CD4-positive, CD25-positive, alpha-beta regulatory T cell (primary cell): ENCODE measurements around the gene MSANTD2. TPM values are rescaled to one million over a fixed set of nuclear protein-coding genes. Genes with fewer than 3 reads are reported as not detected.

Source experiments
- ATAC-seq, 2 donors: fragments of 150-1000 bp; cut with Tn5 transposase; one replicate each; pipeline ENCODE4 v1.10.0; 2021; ENCODE audit warnings: low read depth in 2 of 2, moderate number of reproducible peaks in 2 of 2, moderate library complexity in 1 of 2
- DNase-seq, 3 donors: peaks; one replicate each; pipeline versions ENCODE4 v3.0.0 to v3.0.0-alpha.2; 2012 to 2022; ENCODE audit warnings: mixed read lengths in 1 of 3
- H3K27ac ChIP-seq: one replicate; pipeline ENCODE4 v1.7.0; 2013; ENCODE audit warnings: mild to moderate bottlenecking, low read length; ENCODE audit not compliant: insufficient read depth, poor library complexity, severe bottlenecking
- H3K27me3 ChIP-seq: one replicate; pipeline ENCODE4 v1.7.0; 2013; ENCODE audit warnings: low read length; ENCODE audit not compliant: control insufficient read depth, insufficient read depth
- H3K36me3 ChIP-seq: one replicate; pipeline ENCODE4 v1.7.0; 2013; ENCODE audit warnings: mild to moderate bottlenecking, low read length, moderate library complexity; ENCODE audit not compliant: control insufficient read depth, insufficient read depth
- H3K4me1 ChIP-seq: 2 replicates; pipeline ENCODE4 v1.7.0; 2013; ENCODE audit warnings: mild to moderate bottlenecking, low read length; ENCODE audit not compliant: insufficient read depth, control insufficient read depth, poor library complexity, severe bottlenecking
- H3K4me3 ChIP-seq: one replicate; pipeline ENCODE4 v1.7.0; 2013; ENCODE audit warnings: low read depth, mild to moderate bottlenecking, low read length, moderate library complexity
- H3K9me3 ChIP-seq, 2 experiments: 1 replicate in 1 of 2; 2 replicates in 1 of 2; pipeline ENCODE4 v1.7.0; 2013; ENCODE audit warnings: low read length in 2 of 2, mild to moderate bottlenecking in 1 of 2, moderate library complexity in 1 of 2; ENCODE audit not compliant: control insufficient read depth in 2 of 2
- H3K27ac Mint-ChIP-seq, 3 donors: one replicate each; pipeline ENCODE4 v1.8.0; 2020 to 2022; ENCODE audit warnings: mild to moderate bottlenecking in 3 of 3, mixed read lengths in 3 of 3, moderate library complexity in 2 of 3
- H3K27me3 Mint-ChIP-seq: one replicate; pipeline ENCODE4 v1.8.0; 2022; ENCODE audit warnings: mild to moderate bottlenecking, mixed read lengths
- H3K36me3 Mint-ChIP-seq: one replicate; pipeline ENCODE4 v1.8.0; 2020; ENCODE audit warnings: mixed read lengths
- H3K4me1 Mint-ChIP-seq, 4 donors: one replicate each; pipeline ENCODE4 v1.8.0; 2020 to 2022; ENCODE audit warnings: mixed read lengths in 4 of 4, mild to moderate bottlenecking in 1 of 4
- H3K4me3 Mint-ChIP-seq, 4 donors: one replicate each; pipeline ENCODE4 v1.8.0; 2020 to 2022; ENCODE audit warnings: mild to moderate bottlenecking in 4 of 4, mixed read lengths in 4 of 4, moderate library complexity in 3 of 4
- H3K9me3 Mint-ChIP-seq, 7 donors: one replicate each; pipeline ENCODE4 v1.8.0; 2020 to 2022; ENCODE audit warnings: mixed read lengths in 7 of 7, mild to moderate bottlenecking in 3 of 7, moderate library complexity in 2 of 7
- polyA plus RNA-seq, 4 donors: library from polyadenylated mRNA; unstranded; fragments of 300-500 nt; fragmentation: Illumina TruSeq; gene quantifications; one replicate each; pipeline ENCODE4 v1.2.3, GENCODE V29; 2021
- total RNA-seq: library from RNA; stranded (reverse); gene quantifications from one replicate; pipeline ENCODE4 v1.2.3, GENCODE V29; 2022

Gene MSANTD2
- total RNA-seq (10.0 TPM), polyA plus RNA-seq (1 to 10 TPM; 1.9 to 5.4 (median 4.2) TPM)

GRCh38 chr11:124800226-124800929 is at the start of gene MSANTD2:
Gene MSANTD2, minus strand, starts transcription at chr11:124800406. Its CDS starts 26 bp downstream, at chr11:124800380.
- H3K4me1 Mint-ChIP-seq: peaks cover 23 to 36% (median 29%) of the 10 kb centered on the region in 4 donors
- H3K27ac Mint-ChIP-seq: peak within 1 kb of the TSS; percentile 92 to 97 (median 95)
- H3K4me3 Mint-ChIP-seq: peak within 1 kb of the TSS; percentile 90 to 96 (median 96)
- peak; percentile 73 to 84 (median 80) for DNase-seq
- no peaks in the 10 kb centered on the region for H3K27me3 Mint-ChIP-seq
- H3K27me3 ChIP-seq: no peaks in the 10 kb centered on the region
- H3K9me3 ChIP-seq: no peaks in the 10 kb centered on the region
- peak within 1 kb of the TSS; percentile 87 for H3K4me3 ChIP-seq
- H3K36me3 Mint-ChIP-seq: peaks cover 6% of the 10 kb centered on the region
- H3K36me3 ChIP-seq: no peaks in the 10 kb centered on the region
- peaks cover 22% of the 10 kb centered on the region for H3K4me1 ChIP-seq
- H3K27ac ChIP-seq: peak within 1 kb of the TSS; percentile 93
- H3K9me3 Mint-ChIP-seq: no peaks in the 10 kb centered on the region
- ATAC-seq: peak; percentile 91 to 92

- Mint-ChIP-seq H3K4me3 (no peak overlapping the region), H3K4me1 (peaks cover 0 to 6% (median 3%) of the 10 kb centered on the region in 4 donors), H3K36me3 (no peaks in the 10 kb centered on the region), H3K27ac (no peak overlapping the region), H3K9me3 (peaks cover 0 to 3% (median 0%) of the 10 kb centered on the region in 7 donors), H3K27me3 (peaks cover 92% of the 10 kb centered on the region)
- no peak overlapping the region for H3K4me3 ChIP-seq
- no peaks in the 10 kb centered on the region for H3K9me3 ChIP-seq
- no peaks in the 10 kb centered on the region for H3K36me3 ChIP-seq
- peaks cover 53% of the 10 kb centered on the region for H3K27me3 ChIP-seq
- DNase-seq (no peak), ATAC-seq (no peak)
- H3K27ac ChIP-seq: no peak overlapping the region
- H3K4me1 ChIP-seq: no peaks in the 10 kb centered on the region
These were observed 46.0 kb upstream of the MSANTD2 start for GRCh38 chr11:124846070-124846673.

- Histone ChIP-seq H3K4me3 (no peak overlapping the region), H3K36me3 (no peaks in the 10 kb centered on the region), H3K4me1 (peaks cover 4% of the 10 kb centered on the region), H3K27me3 (peaks cover 56% of the 10 kb centered on the region), H3K27ac (no peak overlapping the region), H3K9me3 (no peaks in the 10 kb centered on the region)
- ATAC-seq (no peak), DNase-seq (no peak)
- Mint-ChIP-seq H3K36me3 (no peaks in the 10 kb centered on the region), H3K27ac (no peak overlapping the region), H3K4me1 (peaks cover 0 to 12% (median 3%) of the 10 kb centered on the region in 4 donors), H3K4me3 (peak overlapping the region in 1 of 4 donors; percentile 21), H3K27me3 (peaks cover 95% of the 10 kb centered on the region), H3K9me3 (peaks cover 0 to 3% (median 0%) of the 10 kb centered on the region in 7 donors)
These were observed 44.5 kb upstream of the MSANTD2 start for GRCh38 chr11:124844664-124845079.

- Mint-ChIP-seq H3K36me3 (no peaks in the 10 kb centered on the region), H3K4me3 (no peak overlapping the region)
These were observed 43.4 kb upstream of the MSANTD2 start for GRCh38 chr11:124843616-124843910.

GRCh38 chr11:124842305-124842704 is 42.1 kb upstream of the MSANTD2 start:
- Histone ChIP-seq H3K27me3 (peaks cover 51% of the 10 kb centered on the region), H3K27ac (no peak overlapping the region), H3K36me3 (no peaks in the 10 kb centered on the region), H3K4me3 (no peak overlapping the region), H3K9me3 (no peaks in the 10 kb centered on the region), H3K4me1 (peaks cover 14% of the 10 kb centered on the region)
- Mint-ChIP-seq H3K9me3 (peaks cover 0 to 3% (median 0%) of the 10 kb centered on the region in 7 donors), H3K4me3 (no peak overlapping the region), H3K4me1 (peaks cover 0 to 15% (median 5%) of the 10 kb centered on the region in 4 donors), H3K27me3 (peaks cover 91% of the 10 kb centered on the region), H3K36me3 (no peaks in the 10 kb centered on the region), H3K27ac (peak overlapping the region in 1 of 3 donors; percentile 98)
- ATAC-seq: no peak
- DNase-seq: no peak

More at GRCh38 chr11:124843616-124843910, 43.4 kb upstream of the MSANTD2 start:
- Mint-ChIP-seq H3K27me3 (peaks cover 94% of the 10 kb centered on the region), H3K4me1 (peaks cover 0 to 15% (median 4%) of the 10 kb centered on the region in 4 donors), H3K9me3 (peaks cover 0 to 3% (median 0%) of the 10 kb centered on the region in 7 donors), H3K27ac (no peak overlapping the region)
- Histone ChIP-seq H3K27ac (no peak overlapping the region), H3K27me3 (peaks cover 54% of the 10 kb centered on the region), H3K36me3 (no peaks in the 10 kb centered on the region), H3K4me1 (peaks cover 14% of the 10 kb centered on the region), H3K9me3 (no peaks in the 10 kb centered on the region), H3K4me3 (no peak overlapping the region)
- ATAC-seq (no peak), DNase-seq (no peak)

GRCh38 chr11:124841840-124842239 is 41.6 kb upstream of the MSANTD2 start:
- Mint-ChIP-seq H3K27ac (peak overlapping the region in 1 of 3 donors; percentile 98), H3K4me3 (no peak overlapping the region), H3K36me3 (no peaks in the 10 kb centered on the region), H3K4me1 (peaks cover 4 to 19% (median 8%) of the 10 kb centered on the region in 4 donors), H3K9me3 (peaks cover 0 to 3% (median 0%) of the 10 kb centered on the region in 7 donors), H3K27me3 (peaks cover 91% of the 10 kb centered on the region)
- no peak overlapping the region for H3K4me3 ChIP-seq
- H3K36me3 ChIP-seq: no peaks in the 10 kb centered on the region
- H3K9me3 ChIP-seq: no peaks in the 10 kb centered on the region
- H3K27me3 ChIP-seq: peaks cover 49% of the 10 kb centered on the region
- no peak overlapping the region for H3K27ac ChIP-seq
- DNase-seq: no peak
- no peak for ATAC-seq
- H3K4me1 ChIP-seq: peaks cover 15% of the 10 kb centered on the region

- Histone ChIP-seq H3K9me3 (no peaks in the 10 kb centered on the region), H3K4me3 (no peak overlapping the region), H3K27ac (no peak overlapping the region), H3K27me3 (peaks cover 49% of the 10 kb centered on the region), H3K4me1 (peaks cover 20% of the 10 kb centered on the region), H3K36me3 (no peaks in the 10 kb centered on the region)
- Mint-ChIP-seq H3K27me3 (peaks cover 90% of the 10 kb centered on the region), H3K9me3 (peaks cover 0 to 3% (median 0%) of the 10 kb centered on the region in 7 donors), H3K36me3 (no peaks in the 10 kb centered on the region), H3K4me3 (no peak overlapping the region), H3K27ac (no peak overlapping the region), H3K4me1 (peaks cover 5 to 24% (median 11%) of the 10 kb centered on the region in 4 donors)
- no peak for DNase-seq
- no peak for ATAC-seq
These were observed 41.0 kb upstream of the MSANTD2 start for GRCh38 chr11:124841201-124841600.
